ENCODE measurements around the gene SYNJ2BP. TPM values are rescaled to one million over a fixed set of nuclear protein-coding genes. Genes with fewer than 3 reads are reported as not detected.

SYNJ2BP gene
- total and polyA plus RNA-seq, 2 of the 13 experiments (the other 11 are each of a cell fraction or from before 2014, with no cell fraction given): 18.1 to 28.6 TPM

DNA sequence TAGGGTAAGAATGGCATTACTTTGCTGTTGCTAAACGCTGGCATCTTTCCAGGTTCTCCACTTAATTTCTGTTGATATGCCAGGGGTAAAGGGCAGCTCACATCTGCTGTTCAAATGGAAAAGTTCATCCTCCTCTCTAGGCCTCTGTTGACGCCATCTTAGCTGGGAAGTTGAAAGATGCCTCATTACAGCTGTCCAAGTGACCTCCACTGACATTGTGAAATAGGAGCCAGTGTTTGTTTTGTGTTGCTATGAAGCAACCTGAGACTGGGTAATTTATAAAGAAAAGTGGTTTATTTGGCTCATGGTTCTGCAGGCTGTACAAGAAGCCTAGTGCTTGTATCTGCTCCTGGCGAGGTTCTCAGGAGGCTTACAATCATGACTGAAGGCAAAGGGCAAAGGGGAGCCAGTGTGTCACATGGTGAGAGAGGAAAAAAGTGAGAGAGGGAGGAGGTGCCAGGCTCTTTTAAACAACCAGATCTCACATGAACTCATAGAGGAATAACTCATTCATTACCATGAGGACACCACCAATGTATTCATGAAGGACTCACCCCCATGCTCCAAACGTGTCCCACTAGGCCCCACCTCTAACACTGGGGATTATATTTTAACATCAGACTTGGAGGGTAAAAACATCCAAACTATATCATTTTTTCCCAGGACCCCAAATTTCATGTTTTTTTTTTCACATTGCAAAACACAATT is 31.9 kb upstream of the SYNJ2BP start (continued):
- no peak for TF ChIP-seq ZNF407 (CRISPR knock-in tag; IDR thresholded peaks at IDR 0.05; ENCODE audit: not compliant biosample characterization)
- TF ChIP-seq PHF5A (CRISPR knock-in tag; IDR thresholded peaks at IDR 0.05; ENCODE audit: low read depth, unreplicated experiment): peak; percentile 58
- TF ChIP-seq, protein P1, sequence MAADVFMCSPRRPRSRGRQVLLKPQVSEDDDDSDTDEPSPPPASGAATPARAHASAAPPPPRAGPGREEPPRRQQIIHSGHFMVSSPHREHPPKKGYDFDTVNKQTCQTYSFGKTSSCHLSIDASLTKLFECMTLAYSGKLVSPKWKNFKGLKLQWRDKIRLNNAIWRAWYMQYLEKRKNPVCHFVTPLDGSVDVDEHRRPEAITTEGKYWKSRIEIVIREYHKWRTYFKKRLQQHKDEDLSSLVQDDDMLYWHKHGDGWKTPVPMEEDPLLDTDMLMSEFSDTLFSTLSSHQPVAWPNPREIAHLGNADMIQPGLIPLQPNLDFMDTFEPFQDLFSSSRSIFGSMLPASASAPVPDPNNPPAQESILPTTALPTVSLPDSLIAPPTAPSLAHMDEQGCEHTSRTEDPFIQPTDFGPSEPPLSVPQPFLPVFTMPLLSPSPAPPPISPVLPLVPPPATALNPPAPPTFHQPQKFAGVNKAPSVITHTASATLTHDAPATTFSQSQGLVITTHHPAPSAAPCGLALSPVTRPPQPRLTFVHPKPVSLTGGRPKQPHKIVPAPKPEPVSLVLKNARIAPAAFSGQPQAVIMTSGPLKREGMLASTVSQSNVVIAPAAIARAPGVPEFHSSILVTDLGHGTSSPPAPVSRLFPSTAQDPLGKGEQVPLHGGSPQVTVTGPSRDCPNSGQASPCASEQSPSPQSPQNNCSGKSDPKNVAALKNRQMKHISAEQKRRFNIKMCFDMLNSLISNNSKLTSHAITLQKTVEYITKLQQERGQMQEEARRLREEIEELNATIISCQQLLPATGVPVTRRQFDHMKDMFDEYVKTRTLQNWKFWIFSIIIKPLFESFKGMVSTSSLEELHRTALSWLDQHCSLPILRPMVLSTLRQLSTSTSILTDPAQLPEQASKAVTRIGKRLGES (CRISPR knock-in tag; IDR thresholded peaks at IDR 0.05; ENCODE audit: borderline replicate concordance): no peak
- TF ChIP-seq XRCC5 (optimal IDR thresholded peaks at IDR 0.05; ENCODE audit: low read length): no peak
- TF ChIP-seq PATZ1 (CRISPR knock-in tag; IDR thresholded peaks at IDR 0.05): peak; percentile 19; the same call in 1 of the 2 replicates
- peak; percentile 90 for TF ChIP-seq FOXA3 (CRISPR knock-in tag; IDR thresholded peaks at IDR 0.05)
- TF ChIP-seq RXRB (CRISPR knock-in tag; IDR thresholded peaks at IDR 0.05; ENCODE audit: borderline replicate concordance): peak; percentile 78
- TF ChIP-seq ZEB1 (IDR thresholded peaks at IDR 0.05; ENCODE audit: insufficient replicate concordance, low read depth): no peak
- TF ChIP-seq TEAD3 (CRISPR knock-in tag; optimal IDR thresholded peaks at IDR 0.05; ENCODE audit: borderline replicate concordance): peak; percentile 54
- no peak for TF ChIP-seq AGO1 (IDR thresholded peaks at IDR 0.05; ENCODE audit: low read depth, low read length, poor library complexity, severe bottlenecking)
- peak; percentile 70 for TF ChIP-seq RARA (CRISPR knock-in tag; IDR thresholded peaks at IDR 0.05)
- TF ChIP-seq HNF4G (IDR thresholded peaks at IDR 0.05; ENCODE audit: borderline replicate concordance, low read depth, low read length): peak; percentile 34; the same call in 1 of the 2 replicates
- no peak for TF ChIP-seq HNF4G (CRISPR knock-in tag; IDR thresholded peaks at IDR 0.05; ENCODE audit: borderline replicate concordance, low read depth)

All from HepG2 (cell line).